Uterus (tissue), 4 donors: ENCODE measurements around the gene IGLL1. TPM values are rescaled to one million over a fixed set of nuclear protein-coding genes. Genes with fewer than 3 reads are reported as not detected.

Experiments
- DNase-seq, 2 donors: peaks; one replicate each; pipeline ENCODE4 v3.0.0-alpha.2; 2019 to 2020
- H3K27ac ChIP-seq, 2 donors: fragments of 200-600 bp; sonication (generic); 1 replicate in 1 of 2; 2 replicates in 1 of 2; pipeline ENCODE4 v1.5.1; 2016 to 2018
- H3K27me3 ChIP-seq, 2 donors: fragments of 200-600 bp; sonication (generic); one replicate each; pipeline ENCODE4 v1.5.1; 2018 to 2019; ENCODE audit warnings: control low read depth in 1 of 2
- H3K36me3 ChIP-seq, 2 donors: fragments of 200-600 bp; sonication (generic); one replicate each; pipeline ENCODE4 v1.5.1; 2019; ENCODE audit warnings: control low read depth in 1 of 2
- H3K4me1 ChIP-seq, 2 donors: fragments of 200-600 bp; sonication (generic); one replicate each; pipeline ENCODE4 v1.5.1; 2018 to 2019; ENCODE audit warnings: control low read depth in 1 of 2
- H3K4me3 ChIP-seq, 2 donors: fragments of 200-600 bp; sonication (generic); 1 replicate in 1 of 2; 2 replicates in 1 of 2; pipeline ENCODE4 v1.5.1; 2018 to 2019; ENCODE audit warnings: mild to moderate bottlenecking in 1 of 2
- H3K9me3 ChIP-seq, 2 donors: fragments of 200-600 bp; sonication (generic); one replicate each; pipeline ENCODE4 v1.5.1; 2019; ENCODE audit warnings: control low read depth in 1 of 2
- CTCF ChIP-seq, 4 experiments: fragments of 200-600 bp in 2 of 4; fragments of 450-650 bp in 2 of 4; sonication (generic) in 2 of 4; IDR thresholded peaks; one replicate each; pipeline ENCODE4 v1.5.1; 2016 to 2019; ENCODE audit warnings: antibody characterized with exemption in 4 of 4, mild to moderate bottlenecking in 2 of 4, moderate library complexity in 1 of 4
- POLR2A ChIP-seq, 2 donors: fragments of 450-650 bp; IDR thresholded peaks; one replicate each; pipeline ENCODE4 v1.6.1; 2016; ENCODE audit warnings: antibody characterized with exemption in 2 of 2, mild to moderate bottlenecking in 1 of 2, moderate library complexity in 1 of 2
- intact Hi-C: fragments of 100-400 bp; cut with DNase I; formaldehyde crosslinking; loops from one replicate; pipeline ENCODE4 v1.15.1; 2023; ENCODE audit warnings: low total_unique reads
- small RNA-seq: library from RNA; depleted of rRNA; stranded (forward); fragments of <200 nt; gene quantifications from one replicate; pipeline ENCODE3, GENCODE V24; 2016
- total RNA-seq, 4 donors: library from RNA; depleted of rRNA in 3 of 4; stranded (reverse); fragments of >200 nt in 3 of 4; gene quantifications; one replicate each; pipeline versions ENCODE4 v1.1.0 to v1.2.4, GENCODE V29; 2014 to 2023
- donor health status: DM: yes; HTN: yes; CAD: no.

The IGLL1 gene
- total RNA-seq, 4 donors from 2014 or later, result 0.48 TPM; not detected in 3

GRCh38 chr22:23524226-23524625 is 55.9 kb downstream of the IGLL1 start:
- TF ChIP-seq CTCF (IDR thresholded peaks at IDR 0.05), result no peak
- no peak for TF ChIP-seq POLR2A (IDR thresholded peaks at IDR 0.05)
- no peak for DNase-seq
- intact Hi-C loops, result loop anchor here (10.0 kb wide), 1 partner anchor 219 kb away; no protein-coding TSS in a partner anchor
- Histone ChIP-seq H3K27me3 (no peaks in the 10 kb centered on the region), H3K4me1 (peaks cover 0 to 6% of the 10 kb centered on the region in 2 donors), H3K9me3 (no peaks in the 10 kb centered on the region), H3K4me3 (no peak overlapping the region), H3K36me3 (no peaks in the 10 kb centered on the region), H3K27ac (no peak overlapping the region)

- H3K27ac ChIP-seq, result no peak overlapping the region
- peaks cover 0 to 6% of the 10 kb centered on the region in 2 donors for H3K4me1 ChIP-seq
- H3K4me3 ChIP-seq, result no peak overlapping the region
- DNase-seq, result no peak
- intact Hi-C loops, result loop anchor here (10.0 kb wide), 1 partner anchor 219 kb away; no protein-coding TSS in a partner anchor
- H3K27me3 ChIP-seq, result no peaks in the 10 kb centered on the region
- no peaks in the 10 kb centered on the region for H3K36me3 ChIP-seq
- no peak for TF ChIP-seq CTCF (IDR thresholded peaks at IDR 0.05)
- H3K9me3 ChIP-seq, result no peaks in the 10 kb centered on the region
Measured at GRCh38 chr22:23523713-23524112, 56.4 kb downstream of the IGLL1 start.

Small RNAs within 50 kb of the gene (small RNA-seq; reads per million reads assigned to genes)
- not detected for gene AP000346.3

Other genes with a start within 250 kb of the IGLL1 start
- gene DRICH1, start 52.0 kb upstream of the IGLL1 start, total RNA-seq, result 1 to 10 TPM in 1 of 4 donors, not detected in 3; 1.4 TPM
- under 1 TPM in 1 of 4 donors, not detected in 3; 0.21 TPM for gene RGL4, start 110.7 kb upstream of the IGLL1 start, total RNA-seq
- 10 to 100 TPM in 1 of 4 donors, 1 to 10 TPM in 3; 3.6 to 13.8 (median 6.2) TPM for gene ZNF70, start 170.8 kb upstream of the IGLL1 start, total RNA-seq
- gene VPREB3, start 174.1 kb upstream of the IGLL1 start, total RNA-seq, result not detected
- gene C22orf15, start 182.7 kb upstream of the IGLL1 start, total RNA-seq, result under 1 TPM in 2 of 4 donors, not detected in 2; 0.41 to 0.55 TPM
- gene CHCHD10, start 187.7 kb upstream of the IGLL1 start, total RNA-seq, result 10 to 100 TPM in 1 of 4 donors, under 1 TPM in 1, not detected in 2; 0.88 to 21.0 TPM
- gene MMP11, start 192.6 kb upstream of the IGLL1 start, total RNA-seq, result 10 to 100 TPM in 1 of 4 donors, 1 to 10 TPM in 2, not detected in 1; 7.6 to 35.8 (median 8.7) TPM
- 10 to 100 TPM; 39.1 to 64.4 (median 51.6) TPM for gene SMARCB1, start 206.7 kb upstream of the IGLL1 start, total RNA-seq